ENCODE data around the gene PPARD. TPM values are rescaled to one million over a fixed set of nuclear protein-coding genes. Genes with fewer than 3 reads are reported as not detected.

The PPARD gene
- total RNA-seq, 1 donor from 2014 or later: 26.3 TPM

DNA sequence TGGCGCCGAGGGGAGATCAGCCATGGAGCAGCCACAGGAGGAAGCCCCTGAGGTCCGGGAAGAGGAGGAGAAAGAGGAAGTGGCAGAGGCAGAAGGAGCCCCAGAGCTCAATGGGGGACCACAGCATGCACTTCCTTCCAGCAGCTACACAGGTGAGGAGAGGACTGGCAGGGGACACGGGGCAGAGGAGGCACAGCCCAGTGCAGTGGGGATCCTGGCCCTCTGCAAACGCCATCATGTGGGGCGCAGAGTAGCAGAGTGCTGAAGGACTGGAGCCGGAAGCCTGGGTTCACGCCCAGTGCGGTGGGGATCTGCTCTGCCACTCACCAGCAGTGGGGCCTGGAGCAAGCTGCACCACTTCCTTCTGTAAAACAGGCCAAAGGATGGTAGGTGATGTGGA lies 68.7 kb downstream of the PPARD start:
- H3K27ac Mint-ChIP-seq (ENCODE audit: unreplicated experiment): no peak overlapping the region
- no peaks in the 10 kb centered on the region for H3K27me3 Mint-ChIP-seq (ENCODE audit: low read depth)
- no peaks in the 10 kb centered on the region for H3K4me1 Mint-ChIP-seq
- H3K4me3 Mint-ChIP-seq: no peak overlapping the region
- DNase-seq (ENCODE audit: low read depth, low spot score): no peak
- TF ChIP-seq, protein P1, sequence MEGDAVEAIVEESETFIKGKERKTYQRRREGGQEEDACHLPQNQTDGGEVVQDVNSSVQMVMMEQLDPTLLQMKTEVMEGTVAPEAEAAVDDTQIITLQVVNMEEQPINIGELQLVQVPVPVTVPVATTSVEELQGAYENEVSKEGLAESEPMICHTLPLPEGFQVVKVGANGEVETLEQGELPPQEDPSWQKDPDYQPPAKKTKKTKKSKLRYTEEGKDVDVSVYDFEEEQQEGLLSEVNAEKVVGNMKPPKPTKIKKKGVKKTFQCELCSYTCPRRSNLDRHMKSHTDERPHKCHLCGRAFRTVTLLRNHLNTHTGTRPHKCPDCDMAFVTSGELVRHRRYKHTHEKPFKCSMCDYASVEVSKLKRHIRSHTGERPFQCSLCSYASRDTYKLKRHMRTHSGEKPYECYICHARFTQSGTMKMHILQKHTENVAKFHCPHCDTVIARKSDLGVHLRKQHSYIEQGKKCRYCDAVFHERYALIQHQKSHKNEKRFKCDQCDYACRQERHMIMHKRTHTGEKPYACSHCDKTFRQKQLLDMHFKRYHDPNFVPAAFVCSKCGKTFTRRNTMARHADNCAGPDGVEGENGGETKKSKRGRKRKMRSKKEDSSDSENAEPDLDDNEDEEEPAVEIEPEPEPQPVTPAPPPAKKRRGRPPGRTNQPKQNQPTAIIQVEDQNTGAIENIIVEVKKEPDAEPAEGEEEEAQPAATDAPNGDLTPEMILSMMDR (conservative IDR thresholded peaks at IDR 0.05): no peak
- H3K36me3 Mint-ChIP-seq (ENCODE audit: low read depth): peaks cover 5% of the 10 kb centered on the region
- H3K9me3 Mint-ChIP-seq: no peaks in the 10 kb centered on the region

DNA sequence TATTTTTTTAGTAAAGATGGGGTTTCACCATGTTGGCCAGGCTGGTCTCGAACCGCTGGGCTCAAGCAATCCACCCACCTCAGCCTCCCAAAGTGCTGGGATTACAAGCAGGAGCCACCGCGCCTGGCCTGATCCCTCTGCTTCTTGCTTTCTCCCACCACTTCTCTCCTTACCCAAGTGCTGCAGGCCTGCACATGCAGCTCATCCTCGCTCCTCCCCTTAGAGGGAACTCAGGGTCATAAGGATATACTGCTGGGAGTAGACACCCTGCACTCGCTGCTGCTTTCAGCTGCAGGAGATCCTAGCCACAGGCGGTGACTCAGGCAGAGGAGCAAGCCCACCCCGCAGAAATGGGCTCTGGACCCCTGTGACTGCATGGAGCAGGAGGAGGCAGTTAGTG lies 69.7 kb downstream of the PPARD start:
- no peak overlapping the region for H3K4me3 Mint-ChIP-seq
- H3K9me3 Mint-ChIP-seq: no peaks in the 10 kb centered on the region
- H3K27ac Mint-ChIP-seq (ENCODE audit: unreplicated experiment): peak overlapping the region; percentile 62
- H3K27me3 Mint-ChIP-seq (ENCODE audit: low read depth): no peaks in the 10 kb centered on the region
- TF ChIP-seq, protein P1 (conservative IDR thresholded peaks at IDR 0.05): no peak
- DNase-seq (ENCODE audit: low read depth, low spot score): no peak
- H3K36me3 Mint-ChIP-seq (ENCODE audit: low read depth): peaks cover 8% of the 10 kb centered on the region
- no peaks in the 10 kb centered on the region for H3K4me1 Mint-ChIP-seq

DNA sequence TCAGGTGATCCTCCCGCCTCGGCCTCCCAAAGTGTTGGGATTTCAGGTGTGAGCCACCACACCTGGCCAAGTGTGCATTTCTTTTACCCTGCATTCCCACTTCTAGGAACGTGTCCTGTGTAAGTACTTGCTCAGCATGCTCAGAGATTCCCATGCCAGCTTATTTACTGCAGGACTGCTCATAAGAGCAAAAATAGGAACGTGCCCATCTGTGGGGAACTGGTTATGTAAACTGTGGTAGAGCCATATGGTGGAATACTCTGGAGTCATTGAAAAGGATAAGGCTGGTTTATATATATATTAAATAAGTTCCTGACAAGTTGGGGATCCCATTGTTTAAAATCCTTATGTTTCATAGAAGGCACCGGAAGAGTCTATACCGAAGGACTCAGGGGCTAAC lies 71.6 kb downstream of the PPARD start:
- TF ChIP-seq, protein P1 (conservative IDR thresholded peaks at IDR 0.05): no peak
- Mint-ChIP-seq H3K27ac (ENCODE audit: unreplicated experiment) (no peak overlapping the region), H3K4me3 (no peak overlapping the region), H3K27me3 (ENCODE audit: low read depth) (no peaks in the 10 kb centered on the region), H3K4me1 (peaks cover 11% of the 10 kb centered on the region), H3K9me3 (no peaks in the 10 kb centered on the region), H3K36me3 (ENCODE audit: low read depth) (peaks cover 8% of the 10 kb centered on the region)
- DNase-seq (ENCODE audit: low read depth, low spot score): no peak

DNA sequence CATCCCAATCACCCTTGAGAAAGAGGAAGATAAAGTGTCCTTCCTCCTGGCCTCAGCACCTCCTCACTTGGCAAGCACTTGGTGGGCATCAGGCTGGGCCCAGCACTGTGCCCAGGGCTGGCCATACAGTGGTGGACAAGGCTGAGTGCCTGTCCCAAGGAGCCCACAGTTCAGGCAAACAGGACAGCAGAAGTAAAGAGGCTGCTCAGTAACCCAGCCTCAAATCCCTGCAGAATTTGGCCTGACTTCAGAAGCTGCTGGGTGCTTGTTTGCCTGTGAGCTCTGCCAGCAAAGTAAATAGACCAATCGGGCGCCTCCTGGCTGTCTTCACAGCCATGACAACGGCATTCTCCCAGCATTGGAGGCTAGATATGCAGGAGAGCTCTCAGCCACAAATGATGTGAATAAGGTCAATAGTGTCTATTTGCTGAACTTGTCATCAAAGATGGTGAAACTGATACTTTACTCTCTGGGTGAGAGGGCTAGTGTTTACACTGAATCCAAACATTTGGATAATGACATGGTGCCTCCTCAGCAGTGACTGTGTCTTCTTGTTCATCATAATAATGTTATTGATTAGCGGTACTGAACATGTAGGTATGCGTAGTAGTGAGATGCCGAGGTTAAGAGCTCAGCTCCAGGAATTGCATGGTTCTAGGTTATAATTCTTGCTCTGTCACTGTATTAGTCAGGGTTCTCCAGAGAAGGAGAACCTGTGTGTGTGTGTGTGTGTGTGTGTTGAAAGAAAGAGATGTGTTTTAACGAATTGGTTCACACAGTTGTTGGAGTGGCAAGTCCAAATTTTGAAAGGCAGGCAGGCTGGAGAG lies 72.9 kb downstream of the PPARD start:
- peak; percentile 34 for DNase-seq (ENCODE audit: low read depth, low spot score)
- H3K27ac Mint-ChIP-seq (ENCODE audit: unreplicated experiment): no peak overlapping the region
- peaks cover 19% of the 10 kb centered on the region for H3K4me1 Mint-ChIP-seq
- peaks cover 8% of the 10 kb centered on the region for H3K36me3 Mint-ChIP-seq (ENCODE audit: low read depth)
- no peaks in the 10 kb centered on the region for H3K9me3 Mint-ChIP-seq
- H3K4me3 Mint-ChIP-seq: no peak overlapping the region
- no peaks in the 10 kb centered on the region for H3K27me3 Mint-ChIP-seq (ENCODE audit: low read depth)
- TF ChIP-seq, protein P1 (conservative IDR thresholded peaks at IDR 0.05): peak; percentile 58

DNA sequence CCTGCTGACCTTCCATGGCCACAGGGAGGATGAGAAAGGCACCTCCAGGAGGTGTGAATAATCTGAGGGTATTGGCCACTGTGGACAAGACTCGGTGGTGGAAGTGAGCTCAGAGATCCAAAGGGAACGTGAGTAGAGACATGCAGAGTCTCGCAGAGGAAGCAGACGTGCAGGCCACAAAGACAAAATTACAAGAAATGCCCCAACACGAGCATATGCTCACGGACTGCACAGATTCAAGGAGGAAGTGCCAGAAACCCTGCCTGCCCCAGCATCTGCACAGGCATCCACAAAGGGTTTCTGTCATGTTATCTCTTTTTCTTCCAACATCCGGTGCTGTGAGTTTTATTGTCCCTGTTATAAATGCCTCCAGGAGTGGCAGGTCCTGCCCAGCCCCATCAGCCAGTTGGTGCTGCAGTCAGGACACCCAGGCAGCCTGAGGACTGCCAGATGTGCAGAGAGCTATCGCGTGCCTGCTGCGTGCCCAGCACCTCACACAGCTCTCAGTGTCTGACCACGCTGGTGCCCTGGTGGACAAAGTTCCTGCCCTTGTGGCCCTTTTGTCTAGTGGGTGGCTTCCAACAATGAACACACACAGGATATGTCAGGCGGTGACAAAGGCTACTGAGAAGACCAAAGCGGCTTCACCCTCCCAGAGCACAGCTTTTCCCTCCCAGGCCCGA lies 75.8 kb downstream of the PPARD start:
- Mint-ChIP-seq H3K4me1 (peaks cover 19% of the 10 kb centered on the region), H3K27ac (ENCODE audit: unreplicated experiment) (peak overlapping the region; percentile 48), H3K4me3 (no peak overlapping the region), H3K27me3 (ENCODE audit: low read depth) (no peaks in the 10 kb centered on the region), H3K9me3 (no peaks in the 10 kb centered on the region), H3K36me3 (ENCODE audit: low read depth) (peaks cover 3% of the 10 kb centered on the region)
- TF ChIP-seq, protein P1 (conservative IDR thresholded peaks at IDR 0.05): no peak
- DNase-seq (ENCODE audit: low read depth, low spot score): no peak
